Neural progenitor cell (in vitro differentiated cells): ENCODE results near the gene ANKLE1.

Source experiments
- EZH2 ChIP-seq: fragments of 200-600 bp; sonication (generic); IDR thresholded peaks from 2 replicates; pipeline ENCODE4 v1.6.1; 2017; ENCODE audit warnings: antibody characterized with exemption, mild to moderate bottlenecking, moderate library complexity
- EZH2phosphoT487 ChIP-seq: fragments of 200-600 bp; sonication (generic); IDR thresholded peaks from 2 replicates; pipeline ENCODE4 v1.6.1; 2017; ENCODE audit warnings: antibody characterized with exemption
- TF ChIP-seq, protein P1 (sequence below): fragments of 200-600 bp; sonication (generic); IDR thresholded peaks from 2 replicates; pipeline ENCODE4 v1.5.1; 2017; ENCODE audit warnings: antibody characterized with exemption, mild to moderate bottlenecking

GRCh38 chr19:17263712-17264640 is 17.7 kb upstream of the ANKLE1 start:
- TF ChIP-seq, protein P1, sequence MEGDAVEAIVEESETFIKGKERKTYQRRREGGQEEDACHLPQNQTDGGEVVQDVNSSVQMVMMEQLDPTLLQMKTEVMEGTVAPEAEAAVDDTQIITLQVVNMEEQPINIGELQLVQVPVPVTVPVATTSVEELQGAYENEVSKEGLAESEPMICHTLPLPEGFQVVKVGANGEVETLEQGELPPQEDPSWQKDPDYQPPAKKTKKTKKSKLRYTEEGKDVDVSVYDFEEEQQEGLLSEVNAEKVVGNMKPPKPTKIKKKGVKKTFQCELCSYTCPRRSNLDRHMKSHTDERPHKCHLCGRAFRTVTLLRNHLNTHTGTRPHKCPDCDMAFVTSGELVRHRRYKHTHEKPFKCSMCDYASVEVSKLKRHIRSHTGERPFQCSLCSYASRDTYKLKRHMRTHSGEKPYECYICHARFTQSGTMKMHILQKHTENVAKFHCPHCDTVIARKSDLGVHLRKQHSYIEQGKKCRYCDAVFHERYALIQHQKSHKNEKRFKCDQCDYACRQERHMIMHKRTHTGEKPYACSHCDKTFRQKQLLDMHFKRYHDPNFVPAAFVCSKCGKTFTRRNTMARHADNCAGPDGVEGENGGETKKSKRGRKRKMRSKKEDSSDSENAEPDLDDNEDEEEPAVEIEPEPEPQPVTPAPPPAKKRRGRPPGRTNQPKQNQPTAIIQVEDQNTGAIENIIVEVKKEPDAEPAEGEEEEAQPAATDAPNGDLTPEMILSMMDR: no peak
- TF ChIP-seq EZH2: no peak
- TF ChIP-seq EZH2phosphoT487: no peak
